HG03175 (cell line): Measurements from ENCODE around the gene MCRIP1.

ENCODE experiments used
- ATAC-seq: cut with Tn5 transposase; IDR thresholded peaks from one replicate; pipeline ENCODE4 v1.9.1; 2021; ENCODE audit warnings: mild to moderate bottlenecking, moderate library complexity; ENCODE audit not compliant: unreplicated experiment

The MCRIP1 gene

DNA sequence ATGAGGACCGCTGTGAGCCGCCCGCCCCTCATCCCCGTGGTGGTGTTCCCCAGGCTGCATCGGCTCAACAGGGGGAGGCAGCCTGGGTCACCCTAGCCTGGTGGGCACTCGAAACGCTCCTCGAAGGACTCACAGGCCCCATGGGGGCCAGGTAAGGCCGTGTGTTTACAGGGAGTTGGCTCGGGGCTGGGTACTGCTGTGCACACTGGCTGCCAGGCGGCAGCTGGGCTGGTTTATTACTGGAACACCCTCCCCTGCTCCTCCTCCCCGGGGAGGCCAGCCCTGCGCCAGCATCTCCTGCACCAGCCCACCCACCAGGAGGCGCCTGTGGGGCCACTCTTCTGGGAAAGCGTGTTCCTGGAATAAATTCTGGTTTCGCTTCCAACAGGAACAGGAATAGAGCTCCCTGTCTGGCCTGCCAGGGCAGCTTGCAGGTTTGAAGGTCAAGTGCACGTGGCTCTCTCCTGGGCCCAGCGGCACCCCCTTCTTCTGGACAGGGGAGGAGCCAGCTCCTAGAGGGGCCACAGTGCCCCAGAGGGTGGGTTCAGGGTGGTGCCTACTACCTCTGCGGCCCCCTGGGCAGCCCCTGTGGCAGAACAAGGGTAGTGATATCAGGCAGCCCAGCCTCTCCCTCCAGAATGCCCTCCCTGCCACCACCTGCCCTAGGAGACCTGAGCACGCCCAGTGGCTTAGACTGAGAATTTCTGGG is 11.3 kb downstream of the MCRIP1 start:
- no peak for ATAC-seq

DNA sequence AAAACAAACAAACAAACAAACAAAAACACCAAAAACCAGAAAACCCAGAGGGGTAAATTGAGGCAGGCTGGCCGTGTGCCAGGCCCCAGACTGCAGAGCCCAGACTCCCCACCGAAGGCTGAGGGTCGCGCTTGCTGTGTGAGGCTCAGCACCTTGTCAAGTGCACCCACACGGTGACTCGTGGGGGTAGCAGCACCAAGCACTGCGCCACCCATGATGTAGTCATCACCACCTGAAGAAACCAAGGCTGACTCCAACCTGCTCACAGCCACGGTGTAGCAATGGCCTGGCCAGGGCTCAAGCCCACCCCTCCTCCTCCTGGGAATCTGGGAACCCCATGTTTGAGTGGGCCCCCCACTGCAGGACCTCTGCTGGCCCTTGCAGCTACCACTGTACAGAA is 11.9 kb downstream of the MCRIP1 start:
- no peak for ATAC-seq

DNA sequence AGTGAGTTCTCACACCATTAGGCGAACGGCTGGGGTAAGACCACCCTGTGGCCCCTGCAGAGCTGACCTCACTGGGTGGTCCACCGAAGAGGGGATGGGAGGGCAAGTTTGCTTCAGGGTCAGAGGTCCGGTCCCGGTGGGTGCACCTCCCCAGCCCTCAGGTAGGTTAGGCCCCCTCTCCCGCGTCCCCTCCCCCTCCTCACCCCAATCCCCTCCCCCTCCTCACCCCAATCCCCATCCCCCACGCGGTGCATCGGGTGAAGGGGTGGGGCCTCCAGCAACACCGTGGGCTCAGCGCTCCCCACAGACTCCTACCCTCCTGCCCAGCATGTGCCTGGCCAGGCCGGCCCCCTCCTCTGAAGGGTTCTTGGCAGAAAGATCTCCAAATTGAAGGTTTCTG is 13.4 kb downstream of the MCRIP1 start:
- ATAC-seq, result no peak

DNA sequence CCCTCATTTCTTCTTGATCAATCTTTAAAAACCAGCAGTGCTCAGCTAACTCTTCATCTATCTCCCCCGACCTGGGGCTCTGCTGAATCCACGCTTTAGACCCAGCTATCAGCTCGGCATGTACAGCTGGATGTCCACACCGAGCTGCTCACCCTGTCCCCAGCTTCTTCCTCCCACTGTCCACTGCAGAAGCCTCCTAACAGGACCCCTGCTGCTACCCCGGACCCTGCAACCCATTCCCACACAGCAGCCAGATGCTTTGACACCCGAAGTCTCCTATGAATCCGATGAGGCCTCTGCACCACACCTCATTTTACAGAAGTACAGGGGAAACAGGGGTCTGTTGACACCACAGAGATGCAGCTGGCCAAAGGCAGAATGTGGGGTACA is 15.3 kb downstream of the MCRIP1 start:
- ATAC-seq, result no peak

DNA sequence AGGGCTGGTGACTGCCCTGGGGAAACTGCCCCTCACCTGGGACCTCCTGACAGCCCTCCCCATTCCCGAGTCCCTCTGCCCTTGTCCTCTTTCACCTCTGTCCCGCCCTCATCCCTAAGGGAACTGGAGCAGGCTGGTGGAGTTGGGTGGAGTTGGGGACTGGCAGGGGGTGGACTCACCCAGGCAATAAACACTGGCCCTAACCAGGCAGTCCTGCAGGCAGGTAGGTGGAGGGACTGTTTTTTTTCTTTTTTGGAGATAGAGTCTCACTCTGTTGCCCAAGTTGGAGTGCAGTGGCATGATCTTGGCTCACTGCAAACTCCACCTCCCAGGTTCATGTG is 17.5 kb downstream of the MCRIP1 start:
- no peak for ATAC-seq

DNA sequence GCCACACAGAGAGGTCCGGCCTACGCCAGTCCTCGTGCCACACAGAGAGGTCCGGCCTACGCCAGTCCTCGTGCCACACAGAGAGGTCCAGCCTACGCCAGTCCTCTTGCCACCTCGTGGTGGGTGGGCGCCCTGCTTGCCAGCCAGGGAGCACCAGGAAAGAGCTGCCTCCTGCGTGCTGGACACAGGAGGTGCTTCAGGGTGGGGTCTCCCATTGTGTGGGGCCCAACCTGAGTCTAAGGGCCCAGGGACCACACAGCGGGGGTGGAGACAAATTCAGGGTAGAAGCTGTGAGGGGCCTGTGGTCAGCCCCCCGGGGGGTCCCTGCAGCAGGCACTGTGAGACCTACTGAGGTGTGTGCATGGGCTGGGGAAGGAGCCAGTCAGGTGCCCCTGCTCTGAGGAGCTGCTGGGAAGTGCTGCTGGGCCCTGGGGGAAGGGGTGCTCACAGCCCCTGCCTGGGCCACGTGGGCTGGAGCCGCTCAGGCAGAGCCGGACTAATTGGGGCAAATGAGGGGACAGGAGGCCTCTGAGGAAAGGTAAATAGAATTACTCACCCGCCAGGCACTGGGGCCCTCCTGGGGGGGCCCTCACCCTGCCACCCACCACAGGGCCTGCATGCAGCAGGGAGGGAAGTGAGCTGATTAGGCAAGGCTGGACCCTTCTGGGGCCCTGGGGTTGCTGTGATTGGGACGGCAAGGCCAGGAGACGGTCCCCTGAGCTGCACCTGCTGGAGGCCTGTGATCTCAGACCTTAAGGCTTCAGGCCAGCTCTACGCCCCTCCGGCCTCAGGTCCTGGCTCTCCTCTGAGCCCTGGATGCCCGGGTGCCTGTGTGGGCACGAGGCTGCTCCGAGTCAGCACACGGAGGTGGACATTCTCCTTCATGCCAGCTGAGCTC is 18.1 kb downstream of the MCRIP1 start:
- ATAC-seq, result no peak

DNA sequence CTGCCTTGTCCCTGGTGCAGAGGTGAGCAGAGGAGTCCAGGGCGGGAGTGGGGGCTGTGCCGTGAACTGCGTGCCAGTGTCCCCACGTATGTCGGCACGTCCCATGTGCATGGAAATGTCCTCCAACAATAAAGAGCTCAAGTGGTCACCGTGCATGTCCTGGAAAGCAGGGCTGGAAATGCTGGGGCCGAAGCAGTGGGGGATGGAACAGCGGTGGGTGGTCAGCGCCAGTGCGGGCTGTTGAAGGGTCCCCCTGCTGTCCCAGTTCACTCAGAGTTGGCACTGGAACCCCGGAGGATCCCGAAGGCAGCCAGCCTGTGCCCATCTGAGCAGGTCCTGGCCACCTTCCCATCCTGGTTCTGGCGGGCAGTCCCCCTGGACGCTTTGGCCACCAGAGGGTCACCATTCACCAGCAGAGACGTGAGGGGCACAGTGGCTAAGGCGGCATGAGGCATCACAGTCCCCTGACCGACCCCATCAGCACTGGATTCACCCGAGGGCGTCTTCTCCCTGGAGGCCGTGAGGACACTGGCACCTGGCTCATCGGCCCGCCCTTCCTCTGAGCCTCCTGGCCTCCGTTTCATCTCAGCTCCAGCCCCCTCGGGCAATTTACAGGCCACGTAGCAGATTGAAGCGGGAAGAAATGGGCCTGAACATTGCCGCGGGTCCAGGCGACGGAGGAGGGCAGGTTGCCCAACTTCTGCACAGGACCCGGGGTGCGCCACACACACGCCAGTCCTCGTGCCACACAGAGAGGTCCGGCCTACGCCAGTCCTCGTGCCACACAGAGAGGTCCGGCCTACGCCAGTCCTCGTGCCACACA is 19.0 kb downstream of the MCRIP1 start:
- no peak for ATAC-seq

DNA sequence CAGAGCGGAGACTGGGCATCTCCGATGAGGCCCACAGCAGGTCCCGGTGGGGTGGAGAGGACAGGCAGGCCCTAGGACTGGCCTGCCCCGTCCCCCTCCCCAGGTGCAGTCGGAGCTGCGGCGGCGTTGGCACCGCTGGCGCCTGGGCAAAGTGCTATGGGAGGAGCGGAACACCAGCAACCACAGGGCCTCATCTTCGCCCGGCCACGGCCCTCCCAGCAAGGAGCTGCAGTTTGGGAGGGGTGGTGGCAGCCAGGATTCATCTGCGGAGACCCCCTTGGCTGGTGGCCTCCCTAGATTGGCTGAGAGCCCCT is 19.8 kb downstream of the MCRIP1 start:
- no peak for ATAC-seq

DNA sequence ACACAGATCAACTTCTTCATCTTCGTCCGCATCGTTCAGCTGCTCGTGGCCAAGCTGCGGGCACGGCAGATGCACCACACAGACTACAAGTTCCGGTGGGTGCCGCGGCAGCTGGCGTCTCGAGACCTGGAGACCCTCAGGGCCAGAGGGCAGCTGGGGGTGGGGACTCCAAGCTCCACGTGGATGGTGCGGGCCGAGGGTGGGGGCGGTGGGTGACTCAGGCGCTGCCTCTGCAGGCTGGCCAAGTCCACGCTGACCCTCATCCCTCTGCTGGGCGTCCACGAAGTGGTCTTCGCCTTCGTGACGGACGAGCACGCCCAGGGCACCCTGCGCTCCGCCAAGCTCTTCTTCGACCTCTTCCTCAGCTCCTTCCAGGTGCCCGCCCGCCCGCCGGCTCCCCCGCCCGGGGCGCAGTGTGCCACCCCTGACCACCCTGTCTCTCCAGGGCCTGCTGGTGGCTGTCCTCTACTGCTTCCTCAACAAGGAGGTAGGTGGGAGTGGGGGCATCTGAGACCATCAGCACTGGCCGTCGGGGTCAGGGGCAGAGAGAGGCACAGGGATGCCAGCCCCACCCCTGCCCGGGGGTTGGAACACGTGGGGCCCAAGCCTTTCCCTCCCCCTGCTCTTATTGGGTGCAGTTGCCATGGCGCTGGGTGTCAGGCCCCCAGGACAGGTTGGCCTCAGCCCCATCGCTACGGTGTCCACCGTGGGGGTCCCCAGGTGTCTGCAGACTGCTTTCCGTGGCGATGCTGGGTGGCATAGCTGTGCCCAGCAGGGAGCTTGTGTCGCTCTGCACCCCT is 20.3 kb downstream of the MCRIP1 start:
- no peak for ATAC-seq

DNA sequence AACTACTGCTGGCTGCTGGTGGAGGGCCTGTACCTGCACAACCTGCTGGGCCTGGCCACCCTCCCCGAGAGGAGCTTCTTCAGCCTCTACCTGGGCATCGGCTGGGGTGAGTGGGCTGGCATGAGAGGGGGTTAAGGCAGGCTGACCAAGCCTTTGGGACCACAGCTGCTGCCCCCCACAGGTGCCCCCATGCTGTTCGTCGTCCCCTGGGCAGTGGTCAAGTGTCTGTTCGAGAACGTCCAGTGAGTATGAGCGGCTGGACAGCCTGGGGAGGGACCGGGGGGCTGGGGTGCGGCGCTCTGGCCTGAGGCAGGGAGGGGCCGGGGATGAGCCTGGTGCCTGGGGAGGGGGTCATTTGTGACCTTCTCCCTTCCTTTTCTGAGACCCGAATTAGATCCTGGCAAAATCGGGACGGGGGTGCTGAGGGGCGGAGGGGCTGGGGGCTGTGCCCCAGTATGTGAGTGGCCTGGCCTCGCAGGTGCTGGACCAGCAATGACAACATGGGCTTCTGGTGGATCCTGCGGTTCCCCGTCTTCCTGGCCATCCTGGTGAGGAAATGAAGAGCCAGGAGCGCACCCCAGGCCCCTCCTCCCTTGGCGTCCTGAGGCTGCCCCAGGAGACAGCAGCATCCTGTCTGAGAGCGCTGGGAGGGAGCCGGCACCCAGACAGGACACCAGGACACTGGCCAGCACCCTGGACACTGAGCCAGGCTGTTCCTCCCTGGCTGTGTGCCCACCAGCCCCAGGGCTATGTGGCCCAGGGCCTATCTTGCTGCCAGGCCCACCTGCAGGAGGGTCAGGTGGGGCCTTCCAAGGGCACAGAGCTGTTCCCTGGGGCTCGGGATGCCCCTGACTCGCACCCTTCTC is 21.2 kb downstream of the MCRIP1 start:
- ATAC-seq, result no peak

DNA sequence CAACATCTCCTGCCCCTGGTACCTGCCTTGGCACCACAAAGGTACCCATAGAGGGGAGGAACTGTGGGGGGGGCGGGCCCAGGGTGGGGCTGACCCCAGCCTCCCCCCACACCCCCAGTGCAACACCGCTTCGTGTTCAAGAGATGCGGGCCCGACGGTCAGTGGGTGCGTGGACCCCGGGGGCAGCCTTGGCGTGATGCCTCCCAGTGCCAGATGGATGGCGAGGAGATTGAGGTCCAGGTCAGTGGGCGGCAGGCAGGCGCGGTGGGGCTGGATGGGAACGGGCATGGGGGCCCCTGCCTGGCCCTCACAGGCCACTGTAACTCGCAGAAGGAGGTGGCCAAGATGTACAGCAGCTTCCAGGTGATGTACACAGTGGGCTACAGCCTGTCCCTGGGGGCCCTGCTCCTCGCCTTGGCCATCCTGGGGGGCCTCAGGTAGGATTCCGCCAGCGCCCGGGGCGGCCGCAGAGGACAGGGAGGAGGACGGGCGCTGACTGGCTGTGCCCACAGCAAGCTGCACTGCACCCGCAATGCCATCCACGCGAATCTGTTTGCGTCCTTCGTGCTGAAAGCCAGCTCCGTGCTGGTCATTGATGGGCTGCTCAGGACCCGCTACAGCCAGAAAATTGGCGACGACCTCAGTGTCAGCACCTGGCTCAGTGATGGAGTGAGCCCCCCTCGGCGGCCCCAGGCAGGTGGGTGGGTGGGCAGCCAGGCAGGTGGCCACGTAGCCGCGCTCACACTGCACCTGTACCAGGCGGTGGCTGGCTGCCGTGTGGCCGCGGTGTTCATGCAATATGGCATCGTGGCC is 22.0 kb downstream of the MCRIP1 start:
- no peak for ATAC-seq

DNA sequence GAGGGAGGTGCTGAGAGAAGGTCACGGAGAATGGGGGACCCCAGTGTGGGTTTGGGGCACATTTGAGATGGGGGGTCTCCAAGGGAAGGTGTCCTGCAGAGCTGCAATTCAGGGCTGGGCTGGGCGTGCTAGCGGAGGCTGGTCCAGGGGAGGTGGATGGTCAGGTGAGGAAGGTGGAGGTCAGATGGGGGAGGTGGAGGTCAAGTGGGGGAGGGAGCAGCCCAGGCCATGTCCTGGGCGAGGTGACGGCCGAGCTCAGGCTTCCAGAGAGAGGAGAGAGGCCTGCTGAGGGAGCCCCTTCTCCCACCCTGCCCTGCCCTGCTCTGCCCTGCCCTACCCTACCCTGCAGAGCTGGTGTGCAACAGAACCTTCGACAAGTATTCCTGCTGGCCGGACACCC is 22.6 kb downstream of the MCRIP1 start:
- ATAC-seq, result no peak

DNA sequence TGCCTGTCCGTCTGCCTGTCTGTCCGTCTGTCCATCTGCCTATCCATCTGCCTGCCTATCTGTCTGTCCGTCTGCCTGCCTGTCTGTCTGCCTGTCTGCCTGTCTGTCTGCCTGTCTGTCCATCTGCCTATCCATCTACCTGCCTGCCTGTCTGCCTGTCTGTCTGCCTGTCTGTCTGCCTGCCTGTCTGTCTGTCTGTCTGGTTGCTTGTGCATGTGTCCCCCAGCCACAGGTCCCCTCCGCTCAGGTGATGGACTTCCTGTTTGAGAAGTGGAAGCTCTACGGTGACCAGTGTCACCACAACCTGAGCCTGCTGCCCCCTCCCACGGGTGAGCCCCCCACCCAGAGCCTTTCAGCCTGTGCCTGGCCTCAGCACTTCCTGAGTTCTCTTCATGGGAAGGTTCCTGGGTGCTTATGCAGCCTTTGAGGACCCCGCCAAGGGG is 23.5 kb downstream of the MCRIP1 start:
- ATAC-seq, result no peak

DNA sequence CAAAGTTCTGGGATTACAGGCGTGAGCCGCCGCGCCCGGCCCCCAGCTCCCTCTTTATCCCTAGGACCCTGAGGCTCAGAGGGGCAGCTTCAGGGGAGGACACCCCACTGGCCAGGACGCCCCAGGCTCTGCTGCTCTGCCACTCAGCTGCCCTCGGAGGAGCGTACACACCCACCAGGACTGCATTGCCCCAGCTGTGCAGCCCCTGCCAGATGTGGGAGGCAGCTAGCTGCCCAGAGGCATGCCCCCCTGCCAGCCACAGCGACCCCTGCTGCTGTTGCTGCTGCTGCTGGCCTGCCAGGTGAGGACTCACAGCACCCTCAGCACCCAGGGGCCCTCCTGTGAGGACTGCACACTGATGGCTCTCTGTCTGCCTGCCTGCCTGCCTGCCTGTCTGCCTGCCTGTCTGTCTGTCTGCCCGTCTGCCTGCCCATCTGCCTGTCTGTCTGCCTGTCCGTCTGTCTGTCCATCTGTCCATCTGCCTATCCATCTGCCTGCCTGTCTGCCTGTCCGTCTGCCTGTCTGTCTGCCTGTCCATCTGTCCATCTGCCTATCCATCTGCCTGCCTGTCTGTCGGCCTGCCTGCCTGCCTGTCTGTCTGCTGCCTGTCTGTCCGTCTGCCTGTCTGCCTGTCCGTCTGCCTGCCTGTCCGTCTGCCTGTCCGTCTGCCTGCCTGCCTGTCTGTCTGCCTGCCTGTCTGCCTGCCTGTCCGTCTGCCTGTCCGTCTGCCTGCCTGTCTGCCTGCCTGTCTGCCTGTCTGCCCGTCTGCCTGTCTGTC is 24.1 kb downstream of the MCRIP1 start:
- no peak for ATAC-seq

DNA sequence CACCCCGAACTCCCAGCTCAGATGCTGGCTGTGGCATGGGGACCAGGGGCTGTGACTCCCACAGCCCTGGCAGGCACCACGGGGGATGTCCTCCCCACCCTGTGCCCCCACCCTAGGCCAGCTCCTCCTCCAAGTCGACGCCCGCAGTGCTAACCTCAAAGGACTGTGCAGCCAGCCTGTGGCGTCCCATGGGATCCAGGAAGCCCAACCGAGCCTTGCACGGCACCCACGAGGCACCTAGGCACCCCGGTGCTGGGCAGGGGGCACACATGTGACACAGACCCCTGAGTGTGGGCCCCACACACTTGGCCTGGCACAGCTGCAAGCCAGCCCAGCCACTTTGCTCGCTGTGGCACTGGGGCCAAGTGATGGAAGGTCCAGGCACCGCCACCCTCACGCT is 25.3 kb downstream of the MCRIP1 start:
- ATAC-seq, result no peak

DNA sequence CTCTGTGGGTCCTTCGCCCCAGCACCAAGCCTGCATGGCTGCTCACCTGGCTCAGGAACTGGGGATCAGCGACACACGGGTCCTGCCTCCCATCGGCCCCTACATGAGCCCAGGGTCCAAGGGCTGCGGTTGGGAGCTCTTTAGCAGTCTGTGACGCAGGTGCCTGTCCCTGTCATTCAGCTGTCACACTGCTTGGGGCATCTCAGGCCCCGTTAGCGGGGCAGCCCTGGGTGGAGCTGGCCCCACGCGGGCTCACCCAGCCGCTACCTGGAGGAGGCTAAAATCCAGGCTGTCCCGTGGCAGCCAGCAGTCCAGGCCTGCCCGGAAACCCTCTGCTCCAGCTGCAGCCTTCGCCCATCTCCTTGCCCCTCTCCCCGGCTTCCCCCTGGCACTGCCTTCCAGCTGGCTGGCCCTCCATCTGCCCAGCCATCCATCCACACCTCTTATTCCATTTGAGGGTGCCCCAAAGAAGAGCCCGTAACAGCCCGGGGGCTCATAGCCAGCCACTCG is 25.8 kb downstream of the MCRIP1 start:
- ATAC-seq, result no peak

DNA sequence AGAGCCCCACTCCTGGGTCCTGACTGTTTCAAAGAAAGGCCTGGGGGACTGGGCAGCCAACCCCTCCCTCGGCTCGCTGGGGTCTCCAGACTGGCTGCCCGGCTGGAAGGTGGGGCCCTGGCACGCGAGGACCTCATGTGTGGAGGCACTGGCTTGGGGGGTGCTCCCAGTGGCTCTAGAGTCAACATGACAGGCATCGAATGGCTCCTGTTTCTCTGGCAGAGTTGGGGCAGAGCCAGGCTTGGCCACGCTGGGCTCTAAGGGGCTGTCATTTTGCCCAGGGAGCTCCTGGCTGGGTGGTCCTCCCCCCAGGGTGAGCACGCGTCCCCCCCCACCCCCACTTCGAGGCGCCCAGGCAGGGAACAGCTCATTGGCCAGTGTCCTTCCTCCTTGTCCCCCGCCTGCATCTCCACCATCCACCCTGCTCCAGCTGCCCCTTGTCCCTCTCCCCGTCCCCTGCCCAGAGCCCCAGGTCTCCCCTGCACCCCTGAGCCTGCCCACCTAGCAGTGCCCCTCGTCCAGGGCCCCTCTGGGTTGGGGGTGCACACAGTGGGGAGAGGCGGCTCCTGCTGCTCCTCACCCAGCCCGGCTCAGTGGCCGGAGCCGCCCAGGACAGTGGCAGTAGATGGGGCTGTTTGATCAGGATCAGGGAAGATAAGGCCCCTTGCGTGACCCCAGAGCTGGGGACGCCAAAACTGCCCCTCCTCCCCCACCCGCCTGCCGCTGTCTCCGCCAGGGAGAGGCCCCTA is 26.5 kb downstream of the MCRIP1 start:
- ATAC-seq, result no peak
